GM20431 (cell line): ENCODE measurements around the gene GNG12.

Experiments
- in situ Hi-C: fragments of 300-500 bp; cut with MseI, MboI; formaldehyde crosslinking; loops from one replicate; pipeline ENCODE4 v1.15.0; 2020; ENCODE audit warnings: low sequenced_read_pairs; ENCODE audit not compliant: unreplicated experiment

The GNG12 gene

DNA sequence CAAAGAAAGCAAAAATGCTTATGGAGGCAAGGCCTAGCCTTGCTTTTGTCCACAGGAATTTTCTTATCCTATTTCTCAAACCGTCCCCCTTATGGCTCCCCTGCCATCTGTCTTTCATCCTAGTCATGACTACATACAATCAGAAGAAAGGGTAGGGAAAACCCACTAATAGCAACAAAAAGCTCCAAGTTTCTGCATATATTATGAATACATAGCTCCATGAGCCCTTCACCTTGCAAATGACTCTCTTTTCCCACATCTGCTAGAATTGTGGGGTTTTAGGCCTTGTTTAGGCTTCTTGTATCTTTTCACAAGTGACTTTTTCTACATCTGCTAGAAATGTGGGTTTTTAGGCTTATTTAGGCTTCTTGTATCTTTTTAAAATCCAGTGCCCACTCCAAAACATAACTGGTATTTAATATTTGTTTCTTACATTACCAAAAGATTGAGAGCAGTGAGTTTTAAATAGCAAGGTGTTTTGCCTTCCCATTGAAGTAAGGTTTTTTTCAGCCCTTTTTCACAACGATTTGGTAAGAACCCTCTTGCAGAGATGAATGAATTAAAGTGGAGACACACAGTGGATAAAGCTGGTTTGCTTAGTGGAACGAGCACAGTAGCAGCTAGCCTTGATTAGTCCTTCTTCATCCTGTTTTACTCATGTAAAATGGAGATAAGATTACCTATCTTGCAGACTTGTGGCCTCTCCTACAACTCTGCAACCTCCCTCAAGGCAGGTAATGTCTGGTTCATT is 143.8 kb downstream of the GNG12 start:
- in situ Hi-C loops = loop anchor here (10.0 kb wide), 1 partner anchor 65 kb away; no protein-coding TSS in a partner anchor

DNA sequence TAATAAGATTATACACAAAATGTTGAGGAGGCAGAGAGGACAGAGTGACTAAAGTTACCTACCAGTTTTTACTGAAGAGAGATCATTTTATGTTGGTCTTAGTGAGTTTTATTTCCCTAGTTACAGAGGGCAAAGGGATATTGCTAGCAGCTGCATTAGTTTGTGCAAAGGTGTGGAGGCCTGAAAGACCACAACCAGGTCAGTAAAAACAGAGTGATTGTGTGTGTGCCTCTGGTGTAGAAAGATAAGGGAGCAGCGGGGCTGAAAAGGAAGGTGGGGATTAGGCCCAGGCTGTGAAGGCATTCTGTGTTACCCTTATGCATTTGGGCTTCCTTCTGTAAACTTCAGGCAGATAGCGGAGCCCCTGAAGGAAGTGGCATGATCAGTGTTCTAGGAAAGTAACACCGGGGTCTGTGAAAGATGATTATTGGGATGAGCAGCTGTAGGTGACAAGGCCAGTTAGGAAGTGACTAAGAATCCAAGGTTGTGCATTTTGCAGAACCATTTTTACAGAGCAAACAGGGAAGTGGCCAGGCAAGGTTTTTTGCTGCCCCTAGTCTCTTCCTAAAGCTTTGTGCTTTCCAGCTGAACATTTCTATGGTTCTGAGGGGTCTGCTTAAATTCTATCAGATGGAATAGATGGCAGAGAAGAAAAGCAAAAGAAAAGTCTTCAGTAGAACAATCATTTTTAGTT is 144.6 kb downstream of the GNG12 start:
- in situ Hi-C loops = loop anchor here (10.0 kb wide), 1 partner anchor 66 kb away; no protein-coding TSS in a partner anchor

DNA sequence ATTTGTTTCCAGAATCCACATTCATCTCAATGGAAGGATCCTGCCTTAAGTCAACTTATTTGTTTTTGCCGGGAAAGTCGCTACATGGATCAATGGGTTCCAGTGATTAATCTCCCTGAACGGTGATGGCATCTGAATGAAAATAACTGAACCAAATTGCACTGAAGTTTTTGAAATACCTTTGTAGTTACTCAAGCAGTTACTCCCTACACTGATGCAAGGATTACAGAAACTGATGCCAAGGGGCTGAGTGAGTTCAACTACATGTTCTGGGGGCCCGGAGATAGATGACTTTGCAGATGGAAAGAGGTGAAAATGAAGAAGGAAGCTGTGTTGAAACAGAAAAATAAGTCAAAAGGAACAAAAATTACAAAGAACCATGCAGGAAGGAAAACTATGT is 145.6 kb downstream of the GNG12 start:
- in situ Hi-C loops = loop anchor here (10.0 kb wide), 1 partner anchor 67 kb away; no protein-coding TSS in a partner anchor

DNA sequence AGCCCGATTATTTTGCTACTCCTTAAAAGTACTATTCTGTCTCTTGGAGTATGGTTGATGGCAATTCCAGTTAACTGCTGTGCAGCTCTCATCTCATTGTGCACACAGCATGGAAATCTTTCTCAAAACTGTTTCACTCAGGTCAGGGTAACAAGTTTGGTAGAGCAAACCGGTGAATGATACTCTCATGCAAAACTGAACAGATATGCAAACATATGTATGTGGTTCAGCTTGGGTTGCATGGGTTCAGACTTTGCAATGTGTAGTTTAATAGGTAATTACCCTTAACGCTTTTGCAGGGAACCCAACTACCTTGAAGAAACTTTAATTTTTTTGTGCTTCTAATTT is 146.1 kb downstream of the GNG12 start:
- in situ Hi-C loops = loop anchor here (10.0 kb wide), 1 partner anchor 68 kb away; no protein-coding TSS in a partner anchor

DNA sequence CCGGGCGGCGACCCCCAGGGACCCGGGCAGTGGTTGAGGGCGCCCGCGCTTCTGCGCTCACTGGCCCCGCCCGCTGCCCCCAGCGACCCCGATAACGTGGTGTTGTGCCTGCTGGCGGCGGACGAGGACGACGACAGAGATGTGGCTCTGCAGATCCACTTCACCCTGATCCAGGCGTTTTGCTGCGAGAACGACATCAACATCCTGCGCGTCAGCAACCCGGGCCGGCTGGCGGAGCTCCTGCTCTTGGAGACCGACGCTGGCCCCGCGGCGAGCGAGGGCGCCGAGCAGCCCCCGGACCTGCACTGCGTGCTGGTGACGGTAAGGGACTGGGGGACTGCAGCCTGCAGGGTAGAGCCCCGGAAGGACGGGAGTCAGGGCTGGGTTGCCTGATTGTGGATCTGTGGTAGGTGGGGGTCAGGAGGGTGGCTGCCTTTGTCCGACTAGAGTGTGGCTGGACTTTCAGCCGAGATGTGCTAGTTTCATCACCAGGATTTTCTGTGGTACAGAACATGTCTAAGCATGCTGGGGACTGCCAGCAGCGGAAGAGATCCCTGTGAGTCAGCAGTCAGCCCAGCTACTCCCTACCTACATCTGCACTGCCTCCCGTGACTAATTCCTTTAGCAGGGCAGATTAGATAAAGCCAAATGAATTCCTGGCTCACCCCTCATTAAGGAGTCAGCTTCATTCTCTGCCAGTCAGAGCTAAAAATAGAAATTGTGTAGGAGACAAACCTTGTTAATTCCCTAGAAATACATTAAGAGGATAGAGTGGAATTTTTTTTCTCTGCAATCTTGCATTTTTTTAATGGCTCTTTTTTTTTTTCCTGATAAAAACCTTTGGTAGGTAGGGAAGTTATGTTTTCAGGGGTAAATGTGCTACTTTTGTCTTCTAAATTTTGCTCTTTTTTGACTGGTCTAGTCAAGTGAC is 146.7 kb downstream of the GNG12 start:
- in situ Hi-C loops = loop anchor here (10.0 kb wide), 1 partner anchor 68 kb away; no protein-coding TSS in a partner anchor

DNA sequence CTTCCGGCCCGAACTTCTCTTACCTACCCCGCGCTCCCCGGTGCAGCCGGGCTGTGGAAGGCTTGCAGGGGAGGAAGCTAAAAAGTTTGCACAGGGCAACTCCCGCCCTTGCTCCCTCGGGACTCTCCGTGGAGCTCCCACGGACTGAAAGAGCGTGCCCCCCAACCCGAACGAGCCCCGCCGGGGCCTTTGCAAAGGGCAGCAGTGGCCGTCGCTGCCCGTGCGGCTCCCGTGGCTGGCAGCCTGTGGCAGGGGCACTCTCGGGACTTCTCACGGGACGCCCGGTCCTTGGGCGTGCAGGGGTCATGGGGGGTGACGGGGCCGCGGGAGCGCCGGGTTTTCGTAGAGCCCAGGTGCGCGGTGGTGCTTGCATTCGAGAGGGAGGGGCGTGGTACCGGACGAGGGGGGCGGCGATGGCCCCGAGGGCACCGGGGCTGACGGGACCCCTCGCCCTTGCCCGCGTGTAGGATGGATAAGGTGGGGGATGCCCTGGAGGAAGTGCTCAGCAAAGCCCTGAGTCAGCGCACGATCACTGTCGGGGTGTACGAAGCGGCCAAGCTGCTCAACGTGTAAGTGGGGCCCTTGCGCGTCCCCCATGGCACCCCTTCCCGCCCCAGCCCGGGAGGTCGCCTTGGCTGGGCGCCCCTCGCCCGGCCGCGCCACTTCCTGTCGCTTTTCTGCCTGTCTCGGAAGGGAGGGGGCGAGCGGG is 147.6 kb downstream of the GNG12 start:
- in situ Hi-C loops = loop anchor here (10.0 kb wide), 1 partner anchor 69 kb away; no protein-coding TSS in a partner anchor

DNA sequence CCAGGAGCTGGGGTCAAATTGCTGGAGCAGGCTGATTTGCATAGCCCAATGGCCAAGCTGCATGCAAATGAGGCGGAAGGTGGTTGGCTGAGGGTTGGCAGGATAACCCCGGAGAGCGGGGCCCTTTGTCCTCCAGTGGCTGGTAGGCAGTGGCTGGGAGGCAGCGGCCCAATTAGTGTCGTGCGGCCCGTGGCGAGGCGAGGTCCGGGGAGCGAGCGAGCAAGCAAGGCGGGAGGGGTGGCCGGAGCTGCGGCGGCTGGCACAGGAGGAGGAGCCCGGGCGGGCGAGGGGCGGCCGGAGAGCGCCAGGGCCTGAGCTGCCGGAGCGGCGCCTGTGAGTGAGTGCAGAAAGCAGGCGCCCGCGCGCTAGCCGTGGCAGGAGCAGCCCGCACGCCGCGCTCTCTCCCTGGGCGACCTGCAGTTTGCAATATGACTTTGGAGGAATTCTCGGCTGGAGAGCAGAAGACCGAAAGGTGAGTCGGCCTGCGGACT is 148.2 kb downstream of the GNG12 start, which contains the start of gene GADD45A:
TSS of gene GADD45A (plus strand) at position 135 of the 491 bp plus-strand sequence. CDS start at position 429, 294 bp downstream.
- in situ Hi-C loops = loop anchor here (10.0 kb wide), 1 partner anchor 70 kb away; no protein-coding TSS in a partner anchor

DNA sequence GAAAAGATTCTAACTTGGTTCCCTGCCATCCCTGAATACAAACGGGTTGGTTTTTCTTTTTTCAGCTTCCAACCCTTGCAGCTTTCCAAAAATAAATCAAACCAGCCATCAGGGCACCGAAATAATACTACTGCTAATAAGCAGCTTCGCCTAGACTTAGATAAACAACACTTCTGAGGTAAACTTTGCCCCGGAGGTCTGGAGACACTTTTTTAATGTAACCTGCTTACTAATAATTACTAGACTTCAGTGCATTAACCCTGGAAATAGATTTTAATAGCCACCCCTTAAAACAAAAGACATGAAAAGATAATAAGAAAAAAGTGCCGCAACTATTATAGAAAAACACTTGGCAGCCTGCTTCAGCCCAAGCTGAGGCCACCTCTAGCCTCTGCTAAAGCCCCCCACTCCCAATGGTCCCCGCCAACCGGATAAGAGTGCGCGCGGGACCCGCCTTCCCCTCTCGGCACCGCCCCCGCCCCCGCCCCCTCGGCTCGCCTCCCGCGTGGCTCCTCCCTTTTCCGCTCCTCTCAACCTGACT is 148.7 kb downstream of the GNG12 start:
- in situ Hi-C loops = loop anchor here (10.0 kb wide), 1 partner anchor 70 kb away; no protein-coding TSS in a partner anchor

DNA sequence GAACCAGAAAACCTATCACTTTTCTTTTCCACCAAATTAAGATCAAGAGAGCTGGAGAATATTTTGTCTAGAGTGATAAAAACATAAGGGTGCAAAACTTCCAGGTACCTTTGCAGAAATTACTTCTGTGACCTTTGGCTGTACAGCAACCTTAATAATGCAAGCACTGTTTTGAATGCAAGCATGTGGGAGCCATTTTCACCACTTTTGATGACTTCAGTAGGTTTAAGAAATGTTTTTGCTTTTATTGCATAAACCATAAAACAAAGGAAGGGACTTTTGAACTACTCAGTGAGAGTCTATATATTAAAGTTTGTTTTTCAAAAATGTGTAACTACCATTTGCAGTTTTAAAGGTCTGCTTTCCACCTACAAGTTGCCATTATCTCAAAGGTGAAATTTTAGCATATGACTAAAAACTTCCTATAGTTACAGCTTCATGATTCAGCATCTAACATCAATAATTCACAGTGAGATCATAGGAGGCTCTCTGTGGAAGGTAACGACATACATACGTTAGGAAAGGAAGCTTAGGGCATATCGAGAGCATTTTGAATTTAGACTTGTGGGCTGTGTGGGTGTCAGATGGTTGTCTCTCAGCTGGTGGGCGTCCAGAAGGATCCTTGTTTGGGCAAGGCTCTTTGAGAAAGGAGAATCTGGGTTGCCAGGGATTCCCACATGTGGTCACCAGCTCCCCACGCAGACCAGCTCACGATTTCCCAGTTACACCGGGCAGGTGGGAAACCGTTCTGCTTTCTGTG is 149.3 kb downstream of the GNG12 start:
- in situ Hi-C loops = loop anchor here (10.0 kb wide), 1 partner anchor 71 kb away; no protein-coding TSS in a partner anchor

DNA sequence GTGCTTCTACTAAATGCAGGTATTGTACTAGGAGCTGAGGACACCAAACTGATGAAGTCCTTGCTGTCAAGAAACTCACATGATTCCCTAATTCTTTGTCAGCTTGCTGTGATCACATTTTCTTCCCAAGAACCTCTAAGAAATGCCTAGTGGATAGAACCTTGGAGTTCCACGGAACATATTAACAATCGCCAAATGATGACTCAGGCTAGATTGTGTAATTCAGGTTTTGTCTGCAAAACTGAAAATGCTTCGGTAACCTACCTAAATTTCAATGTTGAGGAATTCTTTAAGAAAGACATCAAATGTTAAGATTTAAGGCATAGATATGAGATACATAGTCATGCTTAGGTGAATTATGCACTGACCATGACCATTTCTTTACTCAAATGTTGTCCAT is 150.0 kb downstream of the GNG12 start:
- in situ Hi-C loops = loop anchor here (10.0 kb wide), 1 partner anchor 71 kb away; no protein-coding TSS in a partner anchor

DNA sequence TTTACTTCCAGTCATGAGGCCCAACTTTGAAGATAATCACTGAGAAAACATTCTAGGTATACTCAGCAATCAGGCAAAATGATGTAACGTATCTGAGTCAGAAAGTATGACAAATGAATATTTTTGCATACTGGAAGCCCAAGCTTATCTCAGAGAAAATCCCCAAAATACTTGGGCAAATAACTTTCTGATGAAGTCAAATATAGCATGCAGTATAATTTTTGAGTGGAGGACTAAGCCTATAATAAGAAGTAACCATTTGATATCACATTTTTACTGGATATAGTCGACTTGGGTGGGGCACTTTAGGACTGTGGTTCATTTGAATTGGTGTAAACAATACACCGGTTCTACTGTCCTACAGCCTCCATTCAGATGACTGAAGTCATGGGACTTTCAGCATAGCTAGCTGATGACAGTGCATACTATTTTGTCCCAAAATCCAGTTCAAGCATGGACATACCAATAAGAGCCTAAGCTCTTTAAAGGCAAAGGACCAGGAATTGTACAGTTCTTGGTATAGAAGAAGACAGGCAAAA is 150.5 kb downstream of the GNG12 start:
- in situ Hi-C loops = loop anchor here (10.0 kb wide), 1 partner anchor 72 kb away; no protein-coding TSS in a partner anchor

DNA sequence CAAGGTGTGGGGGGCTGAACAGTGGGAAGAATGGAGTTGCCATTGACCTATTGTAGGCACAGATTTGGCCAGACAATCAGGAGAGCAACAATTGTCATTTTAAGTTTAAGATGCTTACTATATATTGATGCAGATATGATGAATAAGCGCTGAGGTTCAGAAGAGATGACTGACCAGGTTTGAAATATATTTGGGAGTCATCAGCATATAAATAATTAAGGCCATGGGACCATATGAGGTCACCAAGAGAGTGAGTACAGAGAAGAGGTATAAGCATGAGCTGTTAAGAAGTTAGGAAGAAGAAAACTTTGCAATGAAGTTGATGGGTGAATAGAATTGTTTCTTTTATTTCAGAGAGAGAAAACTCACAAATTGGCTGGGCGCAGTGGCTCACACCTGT is 152.8 kb downstream of the GNG12 start:
- in situ Hi-C loops = loop anchor here (10.0 kb wide), 1 partner anchor 74 kb away; no protein-coding TSS in a partner anchor

DNA sequence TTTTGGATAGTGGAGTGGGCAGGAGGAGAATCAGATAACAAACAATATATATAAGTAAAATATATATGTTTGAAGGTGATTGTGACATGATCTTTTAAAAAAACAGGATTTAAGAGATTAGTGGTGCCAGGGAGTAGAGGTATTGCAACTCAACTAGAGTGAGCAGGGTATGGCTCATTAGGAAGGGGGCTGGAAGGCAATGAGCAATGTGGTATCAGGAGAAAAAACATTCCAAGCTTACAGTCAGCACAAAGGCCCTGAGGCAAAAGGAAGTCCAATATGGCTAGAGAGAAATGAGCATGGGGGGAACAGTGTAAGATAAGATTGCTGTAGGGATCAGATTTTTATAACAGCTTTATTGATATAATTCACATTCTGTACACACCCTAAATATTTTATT is 153.6 kb downstream of the GNG12 start:
- in situ Hi-C loops = loop anchor here (10.0 kb wide), 1 partner anchor 75 kb away; no protein-coding TSS in a partner anchor

DNA sequence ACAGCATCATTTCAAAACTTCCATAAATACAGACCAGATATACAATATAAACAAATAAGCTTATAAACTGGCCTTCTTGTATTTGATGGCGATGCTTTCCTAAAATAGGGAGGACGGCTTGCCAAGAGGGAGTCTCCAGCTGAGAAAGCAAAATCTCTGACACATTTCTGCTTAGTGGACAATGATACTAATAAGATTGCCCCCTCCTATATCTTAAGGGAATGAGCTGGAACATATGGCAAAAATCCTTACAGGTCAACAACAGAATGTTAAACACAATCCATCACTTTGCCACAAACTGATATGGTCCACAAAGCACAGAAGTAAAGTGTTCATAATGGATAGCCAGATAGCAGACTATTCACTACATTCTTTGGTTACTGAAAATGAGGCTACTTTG is 155.3 kb downstream of the GNG12 start:
- in situ Hi-C loops = no loop called here

DNA sequence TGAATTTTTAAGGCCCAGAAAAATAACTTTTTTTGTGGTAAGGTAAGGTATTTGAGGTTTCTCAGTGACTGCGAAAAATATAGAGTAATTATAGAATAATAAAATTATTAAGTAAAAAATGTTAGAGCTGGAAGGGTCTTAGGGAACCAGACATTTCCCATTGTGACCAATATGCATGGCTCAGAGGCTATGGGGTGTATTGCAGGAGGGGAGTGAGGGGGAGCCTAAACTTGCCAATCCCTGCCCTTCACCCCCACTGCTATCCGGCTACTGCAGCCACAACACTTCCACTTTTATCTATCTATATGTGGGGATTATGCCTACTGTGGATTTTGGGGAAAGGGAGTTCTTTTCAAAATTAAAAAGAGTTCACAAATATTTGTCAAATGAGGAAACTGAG is 155.9 kb downstream of the GNG12 start:
- in situ Hi-C loops = no loop called here

DNA sequence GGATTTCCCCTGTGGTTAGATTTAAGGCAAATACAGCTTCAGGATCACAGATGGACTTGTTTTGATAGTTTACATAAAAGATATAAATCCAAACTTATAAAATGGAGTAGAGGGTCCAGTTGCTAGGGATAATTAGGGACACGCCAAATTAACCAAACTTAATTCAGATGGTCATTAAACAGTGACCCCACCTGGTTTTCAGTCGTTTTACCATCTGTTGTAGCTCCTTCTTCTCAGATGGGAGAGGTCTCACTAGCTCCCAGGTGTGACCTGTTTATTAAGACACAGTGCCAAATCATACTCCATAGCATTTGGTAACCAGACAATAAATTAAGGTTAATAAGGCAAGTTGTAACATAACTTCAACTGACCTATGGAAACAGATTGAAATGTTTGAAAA is 156.3 kb downstream of the GNG12 start:
- in situ Hi-C loops = no loop called here

DNA sequence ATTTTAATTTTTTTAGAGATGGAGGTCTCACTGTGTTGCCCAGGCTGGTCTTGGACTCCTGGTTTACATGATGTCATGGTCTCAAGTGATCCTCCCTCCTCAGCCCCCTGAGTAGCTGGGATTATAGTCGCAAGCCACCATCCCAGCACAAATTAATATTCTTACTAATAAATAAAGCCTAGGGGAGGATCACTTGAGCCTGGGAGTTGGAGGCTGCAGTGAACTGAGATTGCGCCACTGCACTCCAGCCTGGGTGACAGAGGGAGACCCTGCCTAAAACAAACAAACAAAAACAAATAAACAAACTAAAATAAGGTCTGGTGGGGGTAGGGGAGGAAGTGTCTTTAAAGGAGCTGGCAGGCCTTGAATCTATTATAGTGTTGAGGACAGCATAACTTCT is 157.0 kb downstream of the GNG12 start:
- in situ Hi-C loops = no loop called here

DNA sequence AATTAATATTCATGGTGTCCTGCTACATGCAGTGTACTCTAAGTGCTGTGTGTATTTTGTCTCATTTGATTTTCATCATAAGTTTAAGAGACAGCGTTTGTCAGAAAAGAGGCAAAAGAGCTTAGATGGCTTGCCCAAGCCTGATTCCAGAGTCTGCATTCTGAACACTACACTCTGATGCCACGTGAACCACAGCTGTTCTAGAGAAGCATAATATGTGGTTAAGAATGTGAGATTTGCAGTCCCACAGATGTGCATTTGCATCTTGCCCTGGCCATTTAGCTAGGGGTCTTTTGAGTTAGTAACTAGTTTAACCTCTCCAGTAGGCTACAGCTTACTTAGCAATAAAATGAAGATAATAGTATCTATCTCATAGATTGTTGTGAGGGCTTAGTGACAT is 157.5 kb downstream of the GNG12 start:
- in situ Hi-C loops = no loop called here
